Psoas muscle (tissue), 8 donors: ENCODE results near the gene TNRC6A. TPM values are rescaled to one million over a fixed set of nuclear protein-coding genes. Genes with fewer than 3 reads are reported as not detected.

Source experiments
- ATAC-seq, 4 donors: fragments of 200-7000 bp; cut with Tn5 transposase; one replicate each; pipeline ENCODE4 v1.9.1; 2020; ENCODE audit warnings: moderate library complexity in 3 of 4, mild to moderate bottlenecking in 2 of 4
- DNase-seq, 2 donors: peaks; one replicate each; pipeline ENCODE4 v3.0.0-alpha.2; 2020
- H3K27ac ChIP-seq: fragments of 200-600 bp; one replicate; pipeline ENCODE4 v1.8.0; 2022
- H3K27me3 ChIP-seq, 3 donors: fragments of 200-600 bp in 1 of 3; one replicate each; pipeline versions ENCODE4 v1.6.1 to v1.8.0; 2013 to 2022; ENCODE audit warnings: low read length in 2 of 3, mild to moderate bottlenecking in 2 of 3, moderate library complexity in 1 of 3; ENCODE audit not compliant: insufficient read depth in 3 of 3
- H3K36me3 ChIP-seq, 2 donors: fragments of 200-600 bp in 1 of 2; one replicate each; pipeline versions ENCODE4 v1.6.1 to v1.8.0; 2013 to 2022; ENCODE audit warnings: low read depth in 1 of 2, mild to moderate bottlenecking in 1 of 2, moderate library complexity in 1 of 2; ENCODE audit not compliant: insufficient read depth in 1 of 2
- H3K4me1 ChIP-seq: fragments of 200-600 bp; one replicate; pipeline ENCODE4 v1.8.0; 2022
- H3K4me3 ChIP-seq: fragments of 200-600 bp; one replicate; pipeline ENCODE4 v1.8.0; 2022; ENCODE audit warnings: mild to moderate bottlenecking
- H3K9me3 ChIP-seq: fragments of 200-600 bp; one replicate; pipeline ENCODE4 v1.8.0; 2022
- WGBS, 3 donors: extraction: QIAGEN DNeasy Blood & Tissue Kit; methylation state at CpG; one replicate each; pipeline versions ENCODE4 v1.1.6 to v1.1.7; 2013; 5-methylcytosine and 5-hydroxymethylcytosine counted together
- intact Hi-C, 2 donors: fragments of 100-400 bp; cut with DNase I; formaldehyde crosslinking; loops; one replicate each; pipeline versions ENCODE4 v1.11.0 to v1.14.2; 2022
- polyA plus RNA-seq, 3 donors: library from polyadenylated mRNA; stranded (reverse); fragments of 200-250 nt; gene quantifications; one replicate each; pipeline ENCODE4 v1.2.3, GENCODE V29; 2013
- total RNA-seq, 4 donors: library from RNA; stranded (reverse); fragmentation: NEBNext Ultra II Directional in 2 of 4; extraction: Animal tissue kit (Norgen Biotek cat#: 25700) in 2 of 4; gene quantifications; one replicate each; pipeline versions ENCODE4 v1.2.1 to v1.2.4, GENCODE V29; 2021 to 2023
- TF ChIP-seq, protein P1 (sequence below): fragments of 200-600 bp; IDR thresholded peaks from one replicate; pipeline ENCODE4 v1.8.0; 2022; ENCODE audit warnings: antibody characterized with exemption
- donor health status: healthy with polysubstance abuse.
- donor health status: DM: no; HTN: no; CAD: no; lungs with moderate emphysema.
- donor health status: Bipolar disorder and iron deficiency.
- donor health status: healthy.
- donor health status: DM: yes; HTN: yes; CAD: no.
- donor health status: DM: no; HTN: no; CAD: no.
- donor health status: DM: no; HTN: no; CAD: no.
- donor health status: DM: yes; HTN: yes; CAD: no.

The TNRC6A gene
- total and polyA plus RNA-seq, 7 donors = 6.4 to 30.1 (median 20.9) TPM

- no peak overlapping the region for H3K27ac ChIP-seq
- no peak for DNase-seq
- no peaks in the 10 kb centered on the region for H3K4me1 ChIP-seq
- peaks cover 0 to 3% (median 0%) of the 10 kb centered on the region in 3 donors for H3K27me3 ChIP-seq
- H3K36me3 ChIP-seq = no peaks in the 10 kb centered on the region
- no peak for ATAC-seq
- no peak overlapping the region for H3K4me3 ChIP-seq
- no peaks in the 10 kb centered on the region for H3K9me3 ChIP-seq
- intact Hi-C loops = no loop called here
- TF ChIP-seq, protein P1, sequence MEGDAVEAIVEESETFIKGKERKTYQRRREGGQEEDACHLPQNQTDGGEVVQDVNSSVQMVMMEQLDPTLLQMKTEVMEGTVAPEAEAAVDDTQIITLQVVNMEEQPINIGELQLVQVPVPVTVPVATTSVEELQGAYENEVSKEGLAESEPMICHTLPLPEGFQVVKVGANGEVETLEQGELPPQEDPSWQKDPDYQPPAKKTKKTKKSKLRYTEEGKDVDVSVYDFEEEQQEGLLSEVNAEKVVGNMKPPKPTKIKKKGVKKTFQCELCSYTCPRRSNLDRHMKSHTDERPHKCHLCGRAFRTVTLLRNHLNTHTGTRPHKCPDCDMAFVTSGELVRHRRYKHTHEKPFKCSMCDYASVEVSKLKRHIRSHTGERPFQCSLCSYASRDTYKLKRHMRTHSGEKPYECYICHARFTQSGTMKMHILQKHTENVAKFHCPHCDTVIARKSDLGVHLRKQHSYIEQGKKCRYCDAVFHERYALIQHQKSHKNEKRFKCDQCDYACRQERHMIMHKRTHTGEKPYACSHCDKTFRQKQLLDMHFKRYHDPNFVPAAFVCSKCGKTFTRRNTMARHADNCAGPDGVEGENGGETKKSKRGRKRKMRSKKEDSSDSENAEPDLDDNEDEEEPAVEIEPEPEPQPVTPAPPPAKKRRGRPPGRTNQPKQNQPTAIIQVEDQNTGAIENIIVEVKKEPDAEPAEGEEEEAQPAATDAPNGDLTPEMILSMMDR = no peak
- WGBS, 3 donors = 75 to 79% (median 77%) methylated on average over 9 of the region's 9 CpGs
Measured at GRCh38 chr16:24850289-24850938, 121.0 kb downstream of the TNRC6A start.

DNA sequence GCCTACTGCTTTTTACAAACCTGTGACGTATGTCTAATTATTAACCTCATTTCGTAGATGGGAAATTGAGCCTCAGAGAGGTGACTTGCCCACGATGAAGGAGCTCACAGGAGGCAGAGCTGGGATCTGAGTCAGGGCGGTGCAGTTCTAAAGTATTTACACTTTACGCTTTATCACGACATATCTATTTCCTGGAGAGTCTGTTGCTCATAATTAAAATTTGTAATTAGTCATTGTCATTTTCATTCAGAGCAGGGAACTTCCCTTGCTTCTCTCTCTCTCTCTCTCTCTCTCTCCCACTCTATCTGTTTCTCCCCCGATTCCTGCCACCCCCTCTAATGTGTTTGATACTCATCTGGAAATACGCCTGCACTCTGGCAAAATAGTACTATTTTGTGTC, 122.2 kb downstream of the TNRC6A start:
- Histone ChIP-seq H3K36me3 (no peaks in the 10 kb centered on the region), H3K27me3 (peaks cover 0 to 3% (median 0%) of the 10 kb centered on the region in 3 donors), H3K4me3 (no peak overlapping the region), H3K9me3 (no peaks in the 10 kb centered on the region), H3K27ac (no peak overlapping the region), H3K4me1 (no peaks in the 10 kb centered on the region)
- intact Hi-C loops = no loop called here
- TF ChIP-seq, protein P1 = no peak
- ATAC-seq (no peak), DNase-seq (no peak)
- WGBS, 3 donors = 64 to 71% (median 68%) methylated on average over 8 of the region's 8 CpGs

DNA sequence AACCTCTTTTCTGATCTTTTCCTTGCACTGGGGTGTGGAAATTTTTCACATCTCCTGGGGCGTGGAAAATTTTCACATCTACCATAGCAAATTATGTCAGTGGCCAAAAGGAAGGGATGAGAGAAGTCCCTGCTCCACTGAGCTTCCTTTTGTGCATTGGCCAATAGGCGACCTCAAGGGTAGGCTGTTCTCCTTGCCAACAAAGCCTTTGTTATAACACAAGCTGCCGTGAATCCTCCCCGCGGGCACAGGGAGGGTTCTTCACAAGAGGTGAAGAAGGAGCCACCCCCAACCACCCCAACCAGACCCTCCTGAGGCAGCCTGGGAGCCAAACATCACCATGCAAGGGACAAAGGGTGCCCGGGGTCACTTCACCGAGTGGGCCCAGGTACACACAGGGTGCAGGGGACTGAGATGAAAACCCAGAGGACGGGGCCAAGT, 122.8 kb downstream of the TNRC6A start:
- 52 to 63% (median 56%) methylated on average over 8 of the region's 8 CpGs for WGBS, 3 donors
- no peaks in the 10 kb centered on the region for H3K36me3 ChIP-seq
- ATAC-seq (no peak), DNase-seq (no peak)
- no peak overlapping the region for H3K4me3 ChIP-seq
- H3K4me1 ChIP-seq = no peaks in the 10 kb centered on the region
- H3K27me3 ChIP-seq = peaks cover 0 to 3% (median 0%) of the 10 kb centered on the region in 3 donors
- H3K9me3 ChIP-seq = no peaks in the 10 kb centered on the region
- no peak overlapping the region for H3K27ac ChIP-seq
- TF ChIP-seq, protein P1 = no peak
- intact Hi-C loops = no loop called here

GRCh38 chr16:24853169-24853824, 123.8 kb downstream of the TNRC6A start:
- DNase-seq (no peak), ATAC-seq (no peak)
- H3K36me3 ChIP-seq = no peaks in the 10 kb centered on the region
- H3K4me1 ChIP-seq = no peaks in the 10 kb centered on the region
- no peaks in the 10 kb centered on the region for H3K9me3 ChIP-seq
- no peak overlapping the region for H3K4me3 ChIP-seq
- TF ChIP-seq, protein P1 = no peak
- intact Hi-C loops = no loop called here
- WGBS, 3 donors = 75 to 79% (median 78%) methylated on average over 8 of the region's 8 CpGs
- H3K27me3 ChIP-seq = peaks cover 0 to 3% (median 0%) of the 10 kb centered on the region in 3 donors
- H3K27ac ChIP-seq = no peak overlapping the region
